ENCODE measurements around the gene OPRL1.

Gene OPRL1

GRCh38 chr20:64144144-64144912 lies 64.4 kb downstream of the OPRL1 start:
- no peak for DNase-seq (ENCODE audit: low read depth)

GRCh38 chr20:64145458-64146300 lies 65.8 kb downstream of the OPRL1 start:
- no peak for DNase-seq (ENCODE audit: low read depth)

- DNase-seq (ENCODE audit: low read depth): no peak
Measured at GRCh38 chr20:64146301-64146935, 66.5 kb downstream of the OPRL1 start.

- no peak for DNase-seq (ENCODE audit: low read depth)
Measured at GRCh38 chr20:64146936-64147477, 67.1 kb downstream of the OPRL1 start.

- DNase-seq (ENCODE audit: low read depth): no peak
Measured at GRCh38 chr20:64148581-64148980, 68.7 kb downstream of the OPRL1 start.

- no peak for DNase-seq (ENCODE audit: low read depth)
Measured at GRCh38 chr20:64149141-64149540, 69.3 kb downstream of the OPRL1 start.

- no peak for DNase-seq (ENCODE audit: low read depth)
Measured at GRCh38 chr20:64149809-64150560, 70.1 kb downstream of the OPRL1 start.
